IMR-90 (cell line): ENCODE data around the gene RNU1-3.
"Not testable (repeated sequence)": the region's sequence is repeated elsewhere in the genome, so short reads cannot be mapped to it uniquely, and the experiment has no call there.

ENCODE experiments used
- CTCF ChIP-seq: conservative IDR thresholded peaks from 2 replicates; pipeline ENCODE4 v1.5.1; 2012; ENCODE audit warnings: mild to moderate bottlenecking, low read depth, low read length, improper control_type of control experiment
- POLR2A ChIP-seq: IDR thresholded peaks from 2 replicates; pipeline ENCODE4 v1.6.1; 2012; ENCODE audit warnings: mild to moderate bottlenecking, low read depth, low read length

- TF ChIP-seq CTCF, POLR2A: not testable (repeated sequence)
Observed at GRCh38 chr1:16708704-16709103, 42.0 kb upstream of the RNU1-3 start.
